GM23248 (cell line): ENCODE measurements around the gene TNFRSF19.

Source experiments
- EZH2 ChIP-seq: fragments of 200-600 bp; sonication (generic); IDR thresholded peaks from 2 replicates; pipeline ENCODE4 v1.6.1; 2018; ENCODE audit warnings: antibody characterized with exemption, mild to moderate bottlenecking; ENCODE audit not compliant: insufficient read depth, poor library complexity, severe bottlenecking
- EZH2phosphoT487 ChIP-seq: fragments of 200-600 bp; sonication (generic); IDR thresholded peaks from 2 replicates; pipeline ENCODE4 v1.6.1; 2018; ENCODE audit warnings: antibody characterized with exemption, moderate library complexity, mild to moderate bottlenecking, low read depth; ENCODE audit not compliant: insufficient read depth

- TF ChIP-seq EZH2phosphoT487 = no peak
- TF ChIP-seq EZH2 = no peak
These were observed 126.4 kb downstream of the TNFRSF19 start for GRCh38 chr13:23696610-23697009.
